GM12878 (cell line): ENCODE measurements around the gene FBLN5.

Experiments used
- CTCF ChIP-seq, 3 experiments: IDR thresholded peaks in 2 of 3; conservative IDR thresholded peaks in 1 of 3; 2 replicates each; pipeline ENCODE4 v1.5.1; 2011; ENCODE audit warnings: low read depth in 3 of 3, low read length in 3 of 3, mild to moderate bottlenecking in 3 of 3, control low read depth in 2 of 3, moderate library complexity in 2 of 3, inconsistent platforms in 1 of 3, mixed read lengths in 1 of 3; ENCODE audit not compliant: control insufficient read depth in 2 of 3, insufficient read depth in 1 of 3; ENCODE audit errors: extremely low read depth in 1 of 3
- EZH2 ChIP-seq: IDR thresholded peaks from 2 replicates; pipeline ENCODE4 v1.6.1; 2012; ENCODE audit warnings: low read depth, mild to moderate bottlenecking, control low read depth, inconsistent platforms, low read length, borderline replicate concordance; ENCODE audit not compliant: control insufficient read depth
- POLR2A ChIP-seq: IDR thresholded peaks from 2 replicates; pipeline ENCODE4 v1.6.1; 2011; ENCODE audit warnings: low read depth, mild to moderate bottlenecking, low read length
- SMC3 ChIP-seq: IDR thresholded peaks from 2 replicates; pipeline ENCODE4 v1.6.1; 2011; ENCODE audit warnings: low read length, improper control_type of control experiment, borderline replicate concordance
- ZBTB40 ChIP-seq: fragments of 450-650 bp; IDR thresholded peaks from 2 replicates; pipeline ENCODE4 v1.6.1; 2016; ENCODE audit warnings: mild to moderate bottlenecking, moderate library complexity, borderline replicate concordance
- ZNF384 ChIP-seq: IDR thresholded peaks from 2 replicates; pipeline ENCODE4 v1.6.1; 2012; ENCODE audit warnings: low read depth, mild to moderate bottlenecking, low read length, improper control_type of control experiment, borderline replicate concordance
- TF ChIP-seq, protein P1 (sequence below): IDR thresholded peaks from 2 replicates; pipeline ENCODE4 v1.6.1; 2012; ENCODE audit warnings: low read depth, low read length, improper control_type of control experiment

GRCh38 chr14:91834571-91834970, 112.9 kb downstream of the FBLN5 start:
- no peak for TF ChIP-seq EZH2
- no peak for TF ChIP-seq CTCF (IDR thresholded peaks at IDR 0.05 in 2 of 3, conservative IDR thresholded peaks at IDR 0.05 in 1 of 3; ENCODE audit: control insufficient read depth in 2 of 3, extremely low read depth in 1 of 3, insufficient read depth in 1 of 3, low read depth in 3 of 3, low read length in 3 of 3)
- no peak for TF ChIP-seq SMC3
- TF ChIP-seq ZBTB40: no peak
- no peak for TF ChIP-seq ZNF384
- TF ChIP-seq, protein P1, sequence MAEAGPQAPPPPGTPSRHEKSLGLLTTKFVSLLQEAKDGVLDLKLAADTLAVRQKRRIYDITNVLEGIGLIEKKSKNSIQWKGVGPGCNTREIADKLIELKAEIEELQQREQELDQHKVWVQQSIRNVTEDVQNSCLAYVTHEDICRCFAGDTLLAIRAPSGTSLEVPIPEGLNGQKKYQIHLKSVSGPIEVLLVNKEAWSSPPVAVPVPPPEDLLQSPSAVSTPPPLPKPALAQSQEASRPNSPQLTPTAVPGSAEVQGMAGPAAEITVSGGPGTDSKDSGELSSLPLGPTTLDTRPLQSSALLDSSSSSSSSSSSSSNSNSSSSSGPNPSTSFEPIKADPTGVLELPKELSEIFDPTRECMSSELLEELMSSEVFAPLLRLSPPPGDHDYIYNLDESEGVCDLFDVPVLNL: no peak
- TF ChIP-seq POLR2A: no peak
